ENCODE results near the gene ANKRD39. TPM values are rescaled to one million over a fixed set of nuclear protein-coding genes. Genes with fewer than 3 reads are reported as not detected.

The ANKRD39 gene
- total and polyA plus RNA-seq, 4 donors: 7.4 to 16.9 (median 15.6) TPM

GRCh38 chr2:96828436-96828835, 29.4 kb downstream of the ANKRD39 start:
- Histone ChIP-seq H3K27ac (ENCODE audit: low read depth in 1 of 2, low read length in 1 of 2) (no peak overlapping the region), H3K4me1 (ENCODE audit: control insufficient read depth in 5 of 5, insufficient read depth in 5 of 5, low read length in 5 of 5) (peaks cover 0 to 30% (median 10%) of the 10 kb centered on the region in 5 donors), H3K9me3 (ENCODE audit: control insufficient read depth in 4 of 4, insufficient read depth in 3 of 4, low read length in 3 of 4) (no peaks in the 10 kb centered on the region), H3K36me3 (ENCODE audit: control insufficient read depth in 4 of 4, insufficient read depth in 4 of 4, low read length in 4 of 4) (peaks cover 0 to 65% (median 35%) of the 10 kb centered on the region in 4 donors), H3K27me3 (ENCODE audit: control insufficient read depth in 3 of 3, insufficient read depth in 3 of 3, low read length in 2 of 3) (no peaks in the 10 kb centered on the region), H3K4me3 (no peak overlapping the region), H3K9ac (ENCODE audit: insufficient read depth in 1 of 2, low read length in 2 of 2) (no peak overlapping the region)
- ATAC-seq (ENCODE audit: insufficient read depth, low FRiP score): no peak
- no peak for DNase-seq
- 95 to 97% methylated on average over 14 of the region's 14 CpGs for WGBS, 2 donors
- TF ChIP-seq CTCF (IDR thresholded peaks at IDR 0.05; ENCODE audit: control extremely low read depth, extremely low read depth): no peak

GRCh38 chr2:96826546-96827278, 31.1 kb downstream of the ANKRD39 start:
- Histone ChIP-seq H3K4me1 (ENCODE audit: control insufficient read depth in 5 of 5, insufficient read depth in 5 of 5, low read length in 5 of 5) (peaks cover 0 to 14% (median 5%) of the 10 kb centered on the region in 5 donors), H3K9me3 (ENCODE audit: control insufficient read depth in 4 of 4, insufficient read depth in 3 of 4, low read length in 3 of 4) (no peaks in the 10 kb centered on the region), H3K27ac (ENCODE audit: low read depth in 1 of 2, low read length in 1 of 2) (no peak overlapping the region), H3K27me3 (ENCODE audit: control insufficient read depth in 3 of 3, insufficient read depth in 3 of 3, low read length in 2 of 3) (no peaks in the 10 kb centered on the region), H3K9ac (ENCODE audit: insufficient read depth in 1 of 2, low read length in 2 of 2) (no peak overlapping the region), H3K36me3 (ENCODE audit: control insufficient read depth in 4 of 4, insufficient read depth in 4 of 4, low read length in 4 of 4) (peaks cover 0 to 60% (median 31%) of the 10 kb centered on the region in 4 donors), H3K4me3 (no peak overlapping the region)
- DNase-seq: no peak
- ATAC-seq (ENCODE audit: insufficient read depth, low FRiP score): no peak
- no peak for TF ChIP-seq CTCF (IDR thresholded peaks at IDR 0.05; ENCODE audit: control extremely low read depth, extremely low read depth)
- 90 to 92% methylated on average over 22 of the region's 22 CpGs for WGBS, 2 donors

GRCh38 chr2:96825057-96825456, 32.8 kb downstream of the ANKRD39 start:
- 82 to 92% methylated on average over 14 of the region's 14 CpGs for WGBS, 2 donors
- H3K36me3 ChIP-seq (ENCODE audit: control insufficient read depth in 4 of 4, insufficient read depth in 4 of 4, low read length in 4 of 4): peaks cover 0 to 49% (median 31%) of the 10 kb centered on the region in 4 donors
- ATAC-seq (ENCODE audit: insufficient read depth, low FRiP score): no peak

More at GRCh38 chr2:96825057-96825456, 32.8 kb downstream of the ANKRD39 start:
- no peak overlapping the region for H3K9ac ChIP-seq (ENCODE audit: insufficient read depth in 1 of 2, low read length in 2 of 2)
- H3K27ac ChIP-seq (ENCODE audit: low read depth in 1 of 2, low read length in 1 of 2): no peak overlapping the region
- TF ChIP-seq CTCF (IDR thresholded peaks at IDR 0.05; ENCODE audit: control extremely low read depth, extremely low read depth): no peak
- no peaks in the 10 kb centered on the region for H3K27me3 ChIP-seq (ENCODE audit: control insufficient read depth in 3 of 3, insufficient read depth in 3 of 3, low read length in 2 of 3)
- no peak for DNase-seq
- no peak overlapping the region for H3K4me3 ChIP-seq
- H3K4me1 ChIP-seq (ENCODE audit: control insufficient read depth in 5 of 5, insufficient read depth in 5 of 5, low read length in 5 of 5): peaks cover 0 to 8% (median 4%) of the 10 kb centered on the region in 5 donors
- H3K9me3 ChIP-seq (ENCODE audit: control insufficient read depth in 4 of 4, insufficient read depth in 3 of 4, low read length in 3 of 4): no peaks in the 10 kb centered on the region

Measured in lung (tissue), 12 donors.